Measurements from ENCODE around the gene CDIP1.

Gene CDIP1

GRCh38 chr16:4520913-4521312 lies 17.7 kb downstream of the CDIP1 start:
- Histone ChIP-seq H3K4me1 (ENCODE audit: insufficient read depth, low read length) (no peaks in the 10 kb centered on the region), H3K27ac (ENCODE audit: low read length) (no peak overlapping the region), H4K20me1 (ENCODE audit: insufficient read depth, low read length) (no peaks in the 10 kb centered on the region), H3K79me2 (ENCODE audit: insufficient read depth, low read length) (no peaks in the 10 kb centered on the region), H3K9me3 (ENCODE audit: insufficient read depth, low read length, severe bottlenecking) (no peaks in the 10 kb centered on the region), H3K4me2 (ENCODE audit: insufficient read depth, low read length) (no peak overlapping the region), H3K4me3 (ENCODE audit: low read depth in 1 of 2, low read length in 2 of 2) (no peak overlapping the region), H2AFZ (ENCODE audit: low read depth, low read length) (no peak overlapping the region), H3K36me3 (ENCODE audit: insufficient read depth, low read length) (no peaks in the 10 kb centered on the region), H3K27me3 (ENCODE audit: insufficient read depth, low read length, poor library complexity) (no peaks in the 10 kb centered on the region), H3K9ac (ENCODE audit: low read depth, low read length) (no peak overlapping the region)
- ATAC-seq (ENCODE audit: insufficient read depth, low read depth) (no peak), DNase-seq (no peak)
- TF ChIP-seq CTCF (IDR thresholded peaks at IDR 0.05; ENCODE audit: borderline replicate concordance, extremely low read depth, low read length, poor library complexity, severe bottlenecking) (no peak), EZH2 (IDR thresholded peaks at IDR 0.05; ENCODE audit: borderline replicate concordance, low read depth, low read length, severe bottlenecking) (no peak)

- H3K9me3 ChIP-seq (ENCODE audit: insufficient read depth, low read length, severe bottlenecking), result no peaks in the 10 kb centered on the region
- no peak overlapping the region for H3K9ac ChIP-seq (ENCODE audit: low read depth, low read length)
- no peaks in the 10 kb centered on the region for H3K79me2 ChIP-seq (ENCODE audit: insufficient read depth, low read length)
- no peaks in the 10 kb centered on the region for H3K27me3 ChIP-seq (ENCODE audit: insufficient read depth, low read length, poor library complexity)
- H3K4me3 ChIP-seq (ENCODE audit: low read depth in 1 of 2, low read length in 2 of 2), result no peak overlapping the region
- H3K36me3 ChIP-seq (ENCODE audit: insufficient read depth, low read length), result no peaks in the 10 kb centered on the region
- no peaks in the 10 kb centered on the region for H4K20me1 ChIP-seq (ENCODE audit: insufficient read depth, low read length)
- ATAC-seq (ENCODE audit: insufficient read depth, low read depth) (no peak), DNase-seq (no peak)
- H2AFZ ChIP-seq (ENCODE audit: low read depth, low read length), result no peak overlapping the region
- TF ChIP-seq CTCF (IDR thresholded peaks at IDR 0.05; ENCODE audit: borderline replicate concordance, extremely low read depth, low read length, poor library complexity, severe bottlenecking) (no peak), EZH2 (IDR thresholded peaks at IDR 0.05; ENCODE audit: borderline replicate concordance, low read depth, low read length, severe bottlenecking) (no peak)
- H3K4me1 ChIP-seq (ENCODE audit: insufficient read depth, low read length), result peaks cover 6% of the 10 kb centered on the region
- no peak overlapping the region for H3K4me2 ChIP-seq (ENCODE audit: insufficient read depth, low read length)
- H3K27ac ChIP-seq (ENCODE audit: low read length), result no peak overlapping the region
Measured at GRCh38 chr16:4519274-4520058, 19.1 kb downstream of the CDIP1 start.

GRCh38 chr16:4517812-4518680 lies 20.5 kb downstream of the CDIP1 start:
- Histone ChIP-seq H3K4me2 (ENCODE audit: insufficient read depth, low read length) (no peak overlapping the region), H3K36me3 (ENCODE audit: insufficient read depth, low read length) (0 out of 2 replicates have a peak, but pooled peaks cover 3% of the 10 kb centered on the region), H3K27me3 (ENCODE audit: insufficient read depth, low read length, poor library complexity) (no peaks in the 10 kb centered on the region), H3K79me2 (ENCODE audit: insufficient read depth, low read length) (no peaks in the 10 kb centered on the region), H3K4me1 (ENCODE audit: insufficient read depth, low read length) (peaks cover 6% of the 10 kb centered on the region), H4K20me1 (ENCODE audit: insufficient read depth, low read length) (no peaks in the 10 kb centered on the region), H2AFZ (ENCODE audit: low read depth, low read length) (no peak overlapping the region), H3K9ac (ENCODE audit: low read depth, low read length) (no peak overlapping the region), H3K27ac (ENCODE audit: low read length) (no peak overlapping the region), H3K4me3 (ENCODE audit: low read depth in 1 of 2, low read length in 2 of 2) (no peak overlapping the region), H3K9me3 (ENCODE audit: insufficient read depth, low read length, severe bottlenecking) (no peaks in the 10 kb centered on the region)
- ATAC-seq (ENCODE audit: insufficient read depth, low read depth), result 0 out of 3 replicates have a peak, but pooled peaks have one; percentile 29
- DNase-seq, result no peak
- TF ChIP-seq CTCF (IDR thresholded peaks at IDR 0.05; ENCODE audit: borderline replicate concordance, extremely low read depth, low read length, poor library complexity, severe bottlenecking) (peak; percentile 51), EZH2 (IDR thresholded peaks at IDR 0.05; ENCODE audit: borderline replicate concordance, low read depth, low read length, severe bottlenecking) (no peak)

Measured in DND-41 (cell line).